ENCODE results near the gene TMIGD2.

GRCh38 chr19:4310247-4311121 is 8.3 kb upstream of the TMIGD2 start:
- TF ChIP-seq TARDBP (IDR thresholded peaks at IDR 0.05) = no peak
- TF ChIP-seq LEF1 (IDR thresholded peaks at IDR 0.05; ENCODE audit: borderline replicate concordance) = no peak
- TF ChIP-seq L3MBTL2 (conservative IDR thresholded peaks at IDR 0.05) = no peak
- TF ChIP-seq SP1 (IDR thresholded peaks at IDR 0.05) = peak; percentile 48
- TF ChIP-seq SUZ12 (IDR thresholded peaks at IDR 0.05) = no peak
- TF ChIP-seq ZNF384 (IDR thresholded peaks at IDR 0.05) = no peak
- TF ChIP-seq FOXA1 (IDR thresholded peaks at IDR 0.05) = no peak
- TF ChIP-seq BHLHE40 (IDR thresholded peaks at IDR 0.05; ENCODE audit: borderline replicate concordance) = no peak
- no peak for TF ChIP-seq FOXK2 (IDR thresholded peaks at IDR 0.05)
